GM11168 (cell line): Measurements from ENCODE around the gene KRTAP10-6.
"Not testable (repeated sequence)": the region's sequence is repeated elsewhere in the genome, so short reads cannot be mapped to it uniquely, and the experiment has no call there.

Source experiments
- in situ Hi-C: fragments of 300-500 bp; cut with MboI; formaldehyde crosslinking; loops from one replicate; pipeline ENCODE4 v1.12.0; 2022; ENCODE audit warnings: low sequenced_read_pairs; ENCODE audit not compliant: unreplicated experiment

Gene KRTAP10-6

GRCh38 chr21:44592446-44593311 lies at the start of gene KRTAP10-6:
Gene KRTAP10-6 (minus strand): TSS chr21:44592505. CDS start chr21:44592484, 21 bp downstream.
- in situ Hi-C loops = no loop called here

- in situ Hi-C loops = no loop called here
Measured at GRCh38 chr21:44640761-44641160, 48.5 kb upstream of the KRTAP10-6 start.

GRCh38 chr21:44639331-44639655 lies 47.0 kb upstream of the KRTAP10-6 start:
- in situ Hi-C loops = no loop called here

GRCh38 chr21:44638506-44639330 lies 46.4 kb upstream of the KRTAP10-6 start:
- in situ Hi-C loops = not testable (repeated sequence)

- in situ Hi-C loops = not testable (repeated sequence)
Measured at GRCh38 chr21:44637851-44638348, 45.6 kb upstream of the KRTAP10-6 start.

- in situ Hi-C loops = no loop called here
Measured at GRCh38 chr21:44637018-44637850, 44.9 kb upstream of the KRTAP10-6 start, which contains the start of gene KRTAP10-10. Gene KRTAP10-10 (plus strand): TSS chr21:44637356. CDS start chr21:44637418, 62 bp downstream.

GRCh38 chr21:44636209-44637017 lies 44.1 kb upstream of the KRTAP10-6 start:
- in situ Hi-C loops = no loop called here

GRCh38 chr21:44632067-44632466 lies 39.8 kb upstream of the KRTAP10-6 start:
- in situ Hi-C loops = no loop called here

- in situ Hi-C loops = no loop called here
Measured at GRCh38 chr21:44630440-44630839, 38.1 kb upstream of the KRTAP10-6 start.

- in situ Hi-C loops = loop anchor here (5.0 kb wide), 1 partner anchor 77 kb away; the partner anchor contains the start of gene KRTAP10-2
Measured at GRCh38 chr21:44628707-44629391, 36.5 kb upstream of the KRTAP10-6 start.

- in situ Hi-C loops = loop anchor here (5.0 kb wide), 1 partner anchor 76 kb away; the partner anchor contains the start of gene KRTAP10-2
Measured at GRCh38 chr21:44627831-44628233, 35.5 kb upstream of the KRTAP10-6 start.

- in situ Hi-C loops = loop anchor here (5.0 kb wide), 1 partner anchor 75 kb away; the partner anchor contains the start of gene KRTAP10-2
Measured at GRCh38 chr21:44627181-44627822, 35.0 kb upstream of the KRTAP10-6 start.

GRCh38 chr21:44626673-44627143 lies 34.4 kb upstream of the KRTAP10-6 start, which contains the start of gene KRTAP10-9:
Gene KRTAP10-9 (plus strand): TSS chr21:44627093. CDS start chr21:44627172, 79 bp downstream.
- in situ Hi-C loops = loop anchor here (5.0 kb wide), 1 partner anchor 74 kb away; the partner anchor contains the start of gene KRTAP10-2

- in situ Hi-C loops = loop anchor here (5.0 kb wide), 1 partner anchor 74 kb away; the partner anchor contains the start of gene KRTAP10-2
Measured at GRCh38 chr21:44626262-44626661, 34.0 kb upstream of the KRTAP10-6 start.

- in situ Hi-C loops = loop anchor here (5.0 kb wide), 1 partner anchor 73 kb away; the partner anchor contains the start of gene KRTAP10-2
Measured at GRCh38 chr21:44625756-44626155, 33.5 kb upstream of the KRTAP10-6 start.

- in situ Hi-C loops = no loop called here
Measured at GRCh38 chr21:44623575-44623974, 31.3 kb upstream of the KRTAP10-6 start.

GRCh38 chr21:44619886-44620285 lies 27.6 kb upstream of the KRTAP10-6 start:
- in situ Hi-C loops = no loop called here
